CD4-positive, alpha-beta T cell treated with Interleukin-21 for 1 hour (primary cell): ENCODE data around the gene PRKACB.
"Not testable (repeated sequence)": the region's sequence is repeated elsewhere in the genome, so short reads cannot be mapped to it uniquely, and the experiment has no call there.

Experiments used
- DNase-seq: peaks from one replicate; pipeline ENCODE4 v3.0.0-alpha.2; 2020

PRKACB gene

DNA sequence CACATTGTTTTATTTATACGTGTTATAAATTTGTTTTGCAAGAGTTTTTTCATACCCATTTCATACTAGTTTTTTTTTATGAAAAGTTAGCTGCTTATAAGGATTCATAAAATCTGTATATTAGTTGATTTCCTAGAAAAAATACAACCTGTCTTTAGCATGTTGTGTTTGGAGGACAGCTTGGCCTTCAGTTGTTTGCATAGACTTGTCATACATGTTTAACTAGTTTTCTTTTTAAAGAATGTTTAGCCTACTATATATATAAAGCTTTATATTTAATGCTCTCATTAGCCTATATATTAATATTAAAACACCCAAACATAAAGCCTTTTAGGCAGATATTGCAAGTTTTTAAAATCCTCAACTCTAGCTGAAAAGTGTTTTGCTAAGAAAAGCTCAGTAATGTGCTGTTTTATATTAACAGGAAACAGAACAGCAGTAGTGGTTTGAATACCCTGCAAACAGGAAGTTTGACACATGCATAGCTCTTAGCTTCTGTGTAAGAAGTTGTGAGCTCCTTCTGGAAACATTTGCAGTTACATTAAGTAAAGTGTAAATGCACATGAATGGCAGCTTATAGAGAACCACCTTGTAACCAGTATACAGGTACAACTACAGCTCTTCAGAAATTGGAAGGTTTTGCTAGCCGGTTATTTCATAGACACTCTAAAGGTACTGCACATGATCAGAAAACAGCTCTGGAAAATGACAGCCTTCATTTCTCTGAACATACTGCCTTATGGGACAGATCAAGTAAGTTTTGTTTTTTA lies at the start of gene PRKACB:
Gene PRKACB (plus strand): TSS at position 476 of the 770 bp plus-strand sequence. CDS start 91 bp downstream, at position 567.
- peak; percentile 72 for DNase-seq

DNA sequence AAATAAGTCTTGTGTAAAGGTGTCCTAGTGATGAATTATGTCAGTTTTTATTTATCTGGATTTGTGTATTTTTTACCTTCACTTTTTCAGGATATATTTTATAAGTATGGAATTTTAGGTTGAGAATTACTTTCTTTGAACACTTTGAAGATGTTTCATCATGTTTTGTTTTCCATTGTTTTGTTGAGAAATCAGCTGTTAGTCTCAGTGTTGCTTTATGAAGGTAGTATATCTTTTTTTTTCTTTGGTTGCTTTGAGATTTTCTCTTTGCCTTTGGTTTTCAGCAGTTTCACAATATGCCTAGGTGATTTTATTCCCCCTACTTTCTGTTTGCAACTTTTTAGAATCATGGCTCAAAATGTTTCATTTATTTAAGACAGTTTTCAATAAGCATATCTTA lies 48.8 kb upstream of the PRKACB start:
- DNase-seq = no peak

DNA sequence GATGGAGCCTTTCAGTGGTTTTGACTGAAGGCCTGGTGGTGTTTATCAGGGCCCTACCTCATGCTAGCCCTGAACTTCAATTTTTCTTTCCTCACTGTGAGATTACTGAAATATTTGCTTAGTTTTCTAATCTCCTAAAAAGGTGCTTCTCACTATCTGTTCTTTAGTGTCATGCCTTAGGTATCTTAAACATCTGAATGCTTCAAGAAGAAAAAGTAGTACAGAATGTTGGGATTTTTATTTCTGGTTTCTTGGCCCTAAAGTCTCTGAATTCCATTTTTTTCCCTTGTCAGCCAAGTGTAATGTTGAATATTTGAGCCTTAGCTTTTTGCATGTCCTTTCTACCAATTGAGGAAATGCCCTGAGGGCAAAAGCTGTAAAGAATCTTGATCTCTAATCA lies 47.9 kb upstream of the PRKACB start:
- DNase-seq = no peak

DNA sequence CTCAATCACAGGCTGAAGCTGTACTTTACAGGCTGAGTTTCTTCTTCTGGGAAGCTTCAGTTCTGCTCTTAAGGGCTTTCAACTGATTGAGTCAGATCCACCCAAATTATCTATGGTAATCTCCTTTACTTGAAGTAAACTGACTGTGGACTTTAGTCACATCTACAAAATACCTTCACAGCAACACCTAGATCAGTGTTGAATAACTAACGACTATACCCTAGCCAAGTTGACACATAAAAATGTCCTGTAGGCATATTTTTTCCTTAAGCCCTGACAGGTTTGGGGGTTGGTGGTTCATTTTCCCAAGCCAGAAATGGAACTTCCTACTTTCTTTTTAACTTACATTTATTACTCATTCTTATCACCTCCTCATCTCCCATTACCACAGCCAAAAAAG lies 42.9 kb upstream of the PRKACB start:
- no peak for DNase-seq

DNA sequence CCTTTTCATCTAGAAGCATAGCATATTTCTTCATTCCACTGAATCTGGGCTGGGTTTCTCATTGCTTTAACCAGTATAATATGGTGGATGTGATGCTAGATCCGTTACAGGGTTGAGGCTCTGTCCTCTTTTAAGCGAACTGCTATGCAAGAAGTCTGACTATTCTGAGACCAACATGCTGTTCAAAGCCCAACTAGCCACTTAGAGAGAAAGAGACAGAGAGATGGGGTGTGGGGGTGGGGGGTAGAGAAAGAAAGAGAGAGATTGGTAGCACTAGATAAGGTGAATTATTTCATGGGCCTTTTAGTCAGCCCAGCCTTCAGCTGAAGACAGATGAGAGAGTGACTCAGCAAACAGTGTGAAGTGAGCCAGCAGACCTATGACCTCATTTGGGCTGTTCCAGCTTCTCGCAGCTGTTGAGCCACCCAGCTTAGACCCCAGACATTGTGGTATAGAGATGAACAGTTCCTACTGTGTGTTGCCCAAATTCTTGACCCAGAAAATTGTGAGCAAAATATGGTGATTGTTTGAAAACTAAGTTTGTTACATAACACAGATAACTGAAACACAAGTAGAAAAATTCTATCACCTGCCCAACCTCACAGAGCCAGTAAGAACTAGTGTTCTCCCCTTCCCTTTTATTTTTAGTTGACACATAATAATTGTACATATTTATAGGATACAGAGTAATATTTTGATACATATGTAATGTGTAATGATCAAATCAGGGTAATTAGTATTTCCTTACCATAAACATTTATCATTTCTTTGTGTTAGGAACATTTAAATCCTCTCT lies 40.7 kb upstream of the PRKACB start:
- DNase-seq = no peak

DNA sequence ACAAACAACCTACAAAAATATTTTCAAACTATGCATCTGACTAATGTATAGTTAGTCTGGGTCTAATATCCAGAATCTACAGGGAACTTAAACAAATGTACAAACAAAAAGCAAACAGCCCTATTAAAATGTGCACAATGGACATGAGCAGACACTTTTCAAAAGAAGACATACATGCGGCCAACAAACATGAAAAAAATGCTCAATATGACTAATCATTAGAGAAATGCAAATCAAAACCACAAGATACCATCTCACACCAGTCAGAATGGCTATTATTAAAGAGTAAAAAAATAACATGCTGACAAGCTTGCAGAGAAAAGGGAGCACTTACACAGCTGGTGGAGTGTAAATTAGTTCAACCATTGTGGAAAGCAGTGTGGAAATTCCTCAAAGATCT lies 36.5 kb upstream of the PRKACB start:
- not testable (repeated sequence) for DNase-seq

DNA sequence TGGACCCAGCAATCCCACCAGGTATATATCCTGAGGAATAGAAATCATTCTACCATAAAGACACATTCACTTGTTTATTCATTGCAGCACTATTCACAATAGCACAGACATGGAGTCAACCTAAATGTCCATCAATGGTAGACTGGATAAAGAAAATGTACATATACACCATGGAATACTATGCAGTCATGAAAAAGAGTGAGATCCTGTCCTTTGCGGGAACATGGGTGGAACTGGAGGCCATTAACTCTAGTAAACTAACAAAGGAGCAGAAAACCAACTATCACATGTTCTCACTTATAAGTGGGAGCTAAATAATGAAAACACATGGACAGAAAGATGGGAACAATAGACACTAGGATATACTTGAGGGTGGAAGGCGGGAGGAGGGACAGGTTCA lies 36.1 kb upstream of the PRKACB start:
- no peak for DNase-seq

DNA sequence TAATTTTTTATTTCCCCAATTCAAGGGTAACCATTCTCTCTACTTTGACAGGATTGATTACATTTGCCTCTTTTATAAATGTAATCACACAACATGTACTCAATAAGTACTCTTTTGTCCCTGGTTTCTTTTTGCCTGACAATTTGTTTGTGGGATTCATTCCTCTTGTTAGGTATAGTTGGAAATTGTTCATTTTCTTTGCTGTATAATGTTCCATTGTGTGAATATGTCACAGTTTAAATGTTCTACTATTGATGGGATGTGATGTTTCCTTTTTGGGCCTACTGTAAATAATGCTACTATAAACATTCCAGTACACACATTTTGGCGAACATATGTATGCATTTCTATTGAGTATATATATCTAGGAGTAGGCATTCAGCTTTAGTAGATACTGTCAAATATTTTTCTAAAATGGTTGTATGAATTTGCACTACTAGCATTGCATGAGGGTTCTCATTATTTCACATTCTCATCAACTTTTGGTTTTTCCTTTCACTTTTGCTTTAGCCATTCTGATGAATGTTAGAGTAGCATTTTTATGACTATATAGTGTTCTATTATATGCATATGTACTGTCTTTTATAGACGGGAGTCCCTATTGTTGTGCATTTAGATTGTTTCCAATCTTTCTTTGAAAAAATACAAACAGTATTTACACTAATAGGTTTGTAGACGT lies 35.0 kb upstream of the PRKACB start:
- DNase-seq = no peak

DNA sequence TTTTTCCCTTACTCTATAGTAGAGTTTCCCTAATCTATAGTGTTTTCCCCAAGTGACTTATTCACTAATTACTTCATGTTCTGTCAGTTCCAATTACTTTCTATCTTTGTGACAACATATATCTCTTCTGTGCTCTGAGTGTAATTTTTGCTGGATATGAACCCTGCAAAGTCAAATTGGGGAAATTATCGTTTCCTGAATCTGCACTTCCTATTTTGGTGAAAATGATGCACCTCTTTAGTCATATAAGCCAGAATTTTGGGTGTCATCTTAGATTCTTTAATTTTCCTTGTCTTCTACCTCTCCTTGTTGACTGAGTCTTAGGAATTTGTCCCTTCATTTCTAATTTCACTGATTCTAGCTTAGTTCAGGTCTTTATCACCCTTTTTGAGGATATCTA lies 33.4 kb upstream of the PRKACB start:
- no peak for DNase-seq

DNA sequence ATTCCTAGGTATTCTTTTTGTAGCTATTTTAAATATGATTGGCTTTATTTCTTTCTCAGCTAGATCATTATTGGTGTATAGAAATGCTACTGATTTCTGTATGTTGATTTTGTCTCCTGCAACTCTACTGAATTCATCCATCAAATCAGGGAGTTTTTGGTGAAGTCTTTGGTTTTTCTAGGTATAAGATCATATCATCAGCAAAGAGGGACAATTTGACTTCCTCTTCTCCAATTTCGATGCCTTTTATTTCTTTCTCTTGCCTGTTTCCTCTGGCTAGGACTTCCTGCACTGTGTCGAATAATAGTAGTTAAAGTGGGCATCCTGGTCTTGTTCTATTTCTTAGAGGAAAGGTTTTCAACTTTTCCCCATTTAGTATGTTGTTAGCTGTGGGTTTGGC lies 27.5 kb upstream of the PRKACB start:
- DNase-seq = no peak

DNA sequence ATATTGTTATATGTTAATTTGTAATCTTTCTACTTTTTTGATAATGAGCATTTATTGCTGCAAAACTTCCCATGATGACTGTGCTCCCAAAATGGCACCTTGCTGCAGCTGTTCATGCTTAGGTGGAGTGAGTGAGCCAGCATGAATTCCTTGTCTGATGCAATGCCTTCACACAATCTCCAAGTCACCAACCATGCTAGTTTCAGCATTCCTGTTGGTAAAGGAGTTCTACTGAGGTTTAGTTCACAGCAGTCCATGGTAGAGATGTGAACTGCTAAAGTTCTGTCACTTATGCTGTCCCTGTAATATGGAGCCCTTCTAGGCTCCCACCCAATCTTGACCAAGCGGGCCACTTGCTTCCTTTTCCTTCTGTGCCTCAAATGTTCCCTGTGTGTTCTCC lies 26.2 kb upstream of the PRKACB start:
- DNase-seq = no peak

DNA sequence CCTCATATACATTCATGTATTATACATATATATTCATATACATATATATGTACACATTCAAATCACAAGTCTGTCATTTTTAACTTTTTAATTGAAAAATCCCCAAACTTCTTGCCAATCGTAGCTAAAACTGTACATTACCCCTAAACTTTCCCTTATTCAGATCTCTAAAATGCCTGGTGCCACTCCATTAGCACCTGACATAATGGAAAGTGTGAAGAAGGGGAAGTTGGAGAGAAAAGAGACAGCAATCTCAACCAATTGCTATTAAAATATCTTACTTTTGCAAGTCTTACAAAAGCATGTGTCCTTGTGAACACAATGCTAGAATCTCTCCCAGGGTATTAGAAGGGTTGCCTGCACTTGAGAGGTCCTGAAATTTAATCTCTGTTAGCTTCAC lies 22.7 kb upstream of the PRKACB start:
- DNase-seq = no peak

DNA sequence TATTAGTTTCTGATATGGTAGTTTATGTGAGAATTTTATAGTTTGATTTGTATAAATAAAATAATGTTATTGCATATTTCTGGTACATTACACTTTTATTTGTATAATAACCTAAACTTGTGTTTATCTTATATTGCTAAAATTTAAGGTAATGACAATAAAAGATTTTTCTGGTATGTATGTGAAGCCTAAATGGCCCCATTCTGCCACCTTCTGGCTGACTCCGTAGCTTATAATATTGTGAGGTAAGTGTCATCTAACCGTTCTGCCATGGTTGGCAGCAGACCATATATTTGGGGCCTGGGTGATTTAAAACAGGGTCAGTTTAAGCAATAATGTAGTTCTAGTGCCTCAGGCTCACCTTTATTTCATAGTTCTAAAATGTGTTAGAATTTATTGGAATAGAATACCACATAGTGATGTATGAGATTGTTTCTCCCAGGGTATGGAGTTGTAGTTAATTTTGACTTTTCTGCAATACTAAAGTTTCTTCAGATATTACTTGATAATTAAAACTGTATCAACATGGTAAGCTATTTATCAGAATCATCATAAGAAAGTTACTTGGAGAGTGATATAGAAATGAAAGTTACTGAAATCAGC lies 21.2 kb upstream of the PRKACB start:
- peak; percentile 65 for DNase-seq

DNA sequence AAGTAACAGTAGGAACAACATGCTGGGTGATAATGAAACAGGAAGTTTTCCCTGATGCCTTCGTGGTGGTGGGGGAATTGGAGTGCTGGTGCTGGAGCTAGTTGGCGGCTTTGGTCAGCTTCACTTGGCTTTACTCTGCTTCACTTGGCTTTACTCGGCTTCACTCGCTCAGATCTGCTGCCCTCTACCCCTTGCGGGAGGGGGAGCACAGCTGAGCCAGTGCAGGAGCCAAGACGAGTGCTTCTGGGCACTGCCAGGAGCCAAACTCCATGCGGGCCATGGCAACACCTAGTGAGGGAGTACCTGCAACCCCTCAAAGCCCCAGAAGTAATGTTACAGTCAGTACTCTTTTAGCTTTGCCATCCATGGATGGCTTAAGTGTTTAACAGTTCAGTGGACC lies 10.6 kb upstream of the PRKACB start:
- no peak for DNase-seq

DNA sequence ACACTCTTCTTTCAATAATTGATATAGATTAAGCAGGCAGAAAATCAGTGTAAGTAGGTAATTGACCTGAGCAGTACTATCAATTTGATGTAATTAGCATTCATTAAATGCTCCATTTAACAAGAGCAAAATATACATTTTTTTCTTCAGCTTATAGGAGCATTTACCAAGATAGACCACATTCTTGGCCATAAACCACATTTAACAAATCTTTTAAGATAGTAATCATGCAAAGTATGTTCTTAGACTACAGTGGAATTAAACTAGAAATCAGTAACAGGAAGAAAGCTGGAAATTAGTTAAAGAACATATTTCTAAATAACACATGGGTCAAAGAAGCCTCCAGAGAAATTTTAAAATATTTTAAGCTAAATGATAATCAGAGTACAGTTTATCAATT lies 8.7 kb upstream of the PRKACB start:
- no peak for DNase-seq

DNA sequence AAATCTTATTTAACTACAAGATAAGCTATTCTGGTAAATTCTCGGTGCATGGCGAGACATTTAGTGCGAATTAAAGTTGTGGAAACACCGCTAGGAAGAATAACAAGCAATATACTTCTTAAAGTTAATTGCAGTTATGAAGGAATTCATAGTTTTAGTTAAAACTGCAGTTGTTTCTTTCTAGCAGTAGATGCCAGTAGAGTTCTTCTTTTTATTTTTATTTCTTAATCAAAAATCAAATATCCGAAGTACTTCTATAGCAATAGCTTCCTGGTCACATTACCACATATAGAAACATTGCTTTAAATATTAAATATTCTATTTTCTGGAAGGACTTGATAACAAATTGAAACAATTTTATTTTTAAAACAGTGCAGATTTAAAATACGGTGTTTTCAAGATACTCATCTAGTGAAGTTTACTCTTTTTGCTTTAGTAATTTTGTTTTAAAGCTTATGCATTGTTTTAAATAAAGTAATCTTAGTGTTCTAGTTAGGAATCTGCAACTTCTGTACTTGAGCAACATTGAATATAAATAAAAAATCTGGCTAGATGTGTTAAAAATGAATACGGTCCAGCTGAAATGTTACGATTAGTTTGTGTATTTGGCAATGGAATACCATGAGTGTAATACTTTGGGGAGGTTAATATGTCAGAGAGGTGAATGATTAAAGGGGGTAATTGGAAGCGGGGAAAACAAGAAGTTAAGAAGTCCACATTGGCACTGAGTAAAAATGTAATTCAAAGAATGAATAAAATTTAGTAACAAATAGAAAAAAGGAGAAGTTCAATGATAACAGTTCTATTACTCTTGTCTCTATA lies 2.7 kb upstream of the PRKACB start:
- DNase-seq = peak; percentile 45

DNA sequence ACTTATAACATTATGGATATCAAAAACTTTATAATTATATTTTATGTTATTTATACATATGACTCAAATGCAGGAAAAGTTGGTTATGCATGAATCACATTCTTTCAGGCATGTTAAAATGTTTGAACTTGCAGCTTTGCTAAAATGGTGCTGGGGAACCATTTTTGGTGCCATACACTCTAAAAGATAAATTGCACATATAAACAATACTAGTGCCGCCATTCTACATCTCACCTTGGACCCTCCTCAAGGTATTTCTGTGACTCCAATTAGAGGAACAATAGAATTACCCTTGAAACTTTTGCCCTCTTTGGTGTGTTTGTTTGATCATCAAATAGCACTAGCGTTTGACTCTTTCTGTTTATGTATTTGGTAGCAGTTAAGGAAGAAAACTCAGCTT lies 997 bp downstream of the PRKACB start:
- peak; percentile 58 for DNase-seq

DNA sequence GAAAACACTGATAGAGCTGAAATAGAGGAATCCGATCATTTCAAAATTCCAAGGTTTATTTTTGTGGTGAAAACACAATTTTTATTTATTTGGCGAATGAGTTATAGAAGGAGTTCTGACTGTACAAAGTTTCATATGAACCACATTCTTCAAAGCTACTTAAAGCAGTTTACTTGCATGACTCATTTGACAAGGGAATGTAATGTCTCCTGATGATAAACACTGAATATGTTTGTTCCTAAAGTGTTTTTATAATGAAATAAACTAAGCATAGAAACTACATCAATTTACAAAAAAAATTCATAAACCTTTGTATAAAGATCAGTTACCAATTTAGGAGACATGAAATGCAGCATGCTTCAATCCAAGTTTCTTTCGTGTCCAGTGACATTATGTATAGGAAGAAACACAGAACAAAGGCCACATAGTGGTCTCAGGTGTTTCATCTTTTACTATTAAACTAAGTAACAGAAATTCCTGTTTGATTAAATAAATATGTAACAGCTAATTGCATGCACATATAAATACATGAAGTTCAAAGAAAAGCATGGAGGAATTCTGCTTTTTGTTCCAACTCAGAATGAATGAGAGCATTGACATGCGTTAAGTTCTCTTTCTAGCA lies 2.5 kb downstream of the PRKACB start:
- no peak for DNase-seq

DNA sequence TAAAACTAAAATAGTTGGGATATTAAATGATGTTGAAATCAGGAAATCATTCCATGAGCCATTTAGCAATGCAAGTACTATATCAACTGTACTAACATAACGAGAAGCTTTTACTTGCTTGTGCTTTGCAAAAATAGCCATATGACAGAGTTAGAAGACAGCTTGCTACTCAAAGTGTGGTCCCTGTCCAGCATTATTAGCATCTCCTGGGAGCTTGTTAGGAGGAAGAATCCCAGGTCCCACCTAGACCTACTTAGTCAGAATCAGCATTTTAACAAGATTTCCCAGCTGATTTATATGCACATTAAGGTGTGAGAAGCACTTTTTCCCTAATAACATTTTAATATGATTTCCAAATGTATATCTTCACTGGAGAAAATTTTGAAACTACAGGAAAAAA lies 4.7 kb downstream of the PRKACB start:
- no peak for DNase-seq

DNA sequence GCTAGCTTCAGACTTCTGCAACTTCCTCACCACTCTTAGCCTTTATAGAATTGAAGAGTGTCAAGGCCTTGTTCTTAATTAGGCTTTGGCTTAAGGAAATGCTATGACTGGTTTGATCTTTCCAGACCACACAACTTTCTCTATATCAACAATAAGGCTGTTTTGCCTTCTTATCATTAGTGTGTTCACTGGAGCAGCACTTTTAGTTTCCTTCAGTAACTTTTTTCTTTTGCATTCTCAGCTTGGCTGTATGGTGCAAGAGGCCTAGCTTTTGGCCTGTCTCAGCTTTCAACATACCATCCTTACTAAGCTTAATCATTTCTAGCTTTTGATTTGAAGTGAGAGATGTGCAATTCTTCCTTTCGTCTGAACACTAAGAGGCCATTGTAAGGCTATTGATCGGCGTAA lies 8.6 kb downstream of the PRKACB start:
- no peak for DNase-seq

DNA sequence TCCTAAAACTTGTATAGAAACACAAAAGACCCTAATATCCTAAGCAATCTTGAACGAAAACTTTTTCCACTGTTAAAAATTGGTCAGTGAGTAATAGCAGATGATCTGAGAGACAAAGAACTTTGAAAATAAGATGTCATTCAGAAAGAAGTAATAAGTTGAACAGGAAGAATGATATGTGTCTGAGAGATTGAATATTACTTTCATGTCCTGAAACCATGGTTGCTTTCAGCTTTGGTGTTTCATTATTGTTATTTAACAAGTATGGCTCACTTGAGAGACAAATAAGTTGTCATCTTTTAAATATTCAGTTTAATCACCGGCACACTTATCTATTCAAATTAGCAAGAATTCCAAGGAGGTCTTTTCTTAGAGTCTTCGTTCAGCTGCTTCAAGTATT lies 11.4 kb downstream of the PRKACB start:
- no peak for DNase-seq

DNA sequence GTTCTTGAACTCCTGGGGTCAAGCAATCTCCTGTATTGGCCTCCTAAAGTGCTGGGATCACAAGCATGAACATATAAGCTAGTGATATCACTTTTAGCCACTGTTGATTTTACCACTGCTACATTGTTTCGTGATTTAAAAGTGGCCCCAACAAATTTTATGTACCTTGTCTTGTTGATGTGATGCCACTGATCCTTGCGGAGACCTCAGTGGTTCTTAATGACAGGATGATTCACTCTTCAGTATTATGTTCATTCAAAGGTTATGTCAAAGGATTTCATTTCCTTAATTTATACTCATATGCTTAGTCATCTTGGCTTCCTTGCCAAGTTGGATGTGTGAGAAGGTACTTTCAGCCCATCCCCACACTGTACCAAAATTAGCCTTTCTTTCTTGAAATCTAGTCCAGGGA lies 12.1 kb downstream of the PRKACB start:
- DNase-seq = no peak
